NCI-H748 treated with DMSO at 0.1 percent for 48 hours (cell line): ENCODE data around the gene DGLUCY.
"Not testable (repeated sequence)": the region's sequence is repeated elsewhere in the genome, so short reads cannot be mapped to it uniquely, and the experiment has no call there.

ENCODE experiments used
- DNase-seq: peaks from one replicate; lab custom pipeline; 2025; lab: John Stamatoyannopoulos, UW

The DGLUCY gene

GRCh38 chr14:91207008-91207407, 93.1 kb downstream of the DGLUCY start:
- DNase-seq = no peak

GRCh38 chr14:91211017-91211416, 97.1 kb downstream of the DGLUCY start:
- DNase-seq = no peak

GRCh38 chr14:91214306-91214705, 100.4 kb downstream of the DGLUCY start:
- no peak for DNase-seq

GRCh38 chr14:91215381-91215780, 101.5 kb downstream of the DGLUCY start:
- DNase-seq = no peak

GRCh38 chr14:91216731-91217226, 102.9 kb downstream of the DGLUCY start:
- no peak for DNase-seq

GRCh38 chr14:91218014-91218413, 104.1 kb downstream of the DGLUCY start:
- no peak for DNase-seq

GRCh38 chr14:91219517-91220389, 105.9 kb downstream of the DGLUCY start:
- no peak for DNase-seq

GRCh38 chr14:91220581-91221000, 106.7 kb downstream of the DGLUCY start:
- DNase-seq = no peak

GRCh38 chr14:91221270-91221669, 107.4 kb downstream of the DGLUCY start:
- no peak for DNase-seq

- no peak for DNase-seq
These were observed 109.3 kb downstream of the DGLUCY start for GRCh38 chr14:91223028-91223783.

- DNase-seq = no peak
These were observed 111.2 kb downstream of the DGLUCY start for GRCh38 chr14:91225025-91225424.

- DNase-seq = not testable (repeated sequence)
These were observed 112.5 kb downstream of the DGLUCY start for GRCh38 chr14:91226360-91226759.

- DNase-seq = no peak
These were observed 113.3 kb downstream of the DGLUCY start for GRCh38 chr14:91227183-91227628.

GRCh38 chr14:91228112-91229004, 114.5 kb downstream of the DGLUCY start:
- DNase-seq = no peak

GRCh38 chr14:91229005-91229382, 115.1 kb downstream of the DGLUCY start:
- no peak for DNase-seq

GRCh38 chr14:91229743-91230200, 115.9 kb downstream of the DGLUCY start:
- DNase-seq = no peak

GRCh38 chr14:91230397-91231035, 116.6 kb downstream of the DGLUCY start:
- no peak for DNase-seq

- no peak for DNase-seq
These were observed 117.6 kb downstream of the DGLUCY start for GRCh38 chr14:91231446-91231845.

GRCh38 chr14:91232052-91232451, 118.2 kb downstream of the DGLUCY start:
- no peak for DNase-seq

GRCh38 chr14:91232603-91233002, 118.7 kb downstream of the DGLUCY start:
- DNase-seq = no peak
